K562 (cell line): ENCODE data around the gene GRIPAP1. TPM values are rescaled to one million over a fixed set of nuclear protein-coding genes. Genes with fewer than 3 reads are reported as not detected.

Experiments used
- C11orf30 ChIP-seq: fragments of 450-650 bp; IDR thresholded peaks from 2 replicates; pipeline ENCODE4 v1.6.1; 2016; ENCODE audit warnings: low read depth, mild to moderate bottlenecking
- CBFA2T3 ChIP-seq: fragments of 450-650 bp; IDR thresholded peaks from 2 replicates; pipeline ENCODE4 v1.6.1; 2017
- CTCF ChIP-seq, 3 experiments: IDR thresholded peaks in 2 of 3; conservative IDR thresholded peaks in 1 of 3; 2 replicates each; pipeline ENCODE4 v1.5.1; 2011 to 2012; ENCODE audit warnings: low read length in 3 of 3, mild to moderate bottlenecking in 3 of 3, control low read depth in 2 of 3, improper control_type of control experiment in 1 of 3, inconsistent platforms in 1 of 3, low read depth in 1 of 3, mixed read lengths in 1 of 3, moderate library complexity in 1 of 3; ENCODE audit not compliant: insufficient read depth in 2 of 3
- GATAD2B ChIP-seq: fragments of 450-650 bp; IDR thresholded peaks from 2 replicates; pipeline ENCODE4 v1.6.1; 2017; ENCODE audit warnings: mild to moderate bottlenecking, borderline replicate concordance
- NCOA1 ChIP-seq: fragments of 450-650 bp; IDR thresholded peaks from 2 replicates; pipeline ENCODE4 v1.6.1; 2016; ENCODE audit warnings: low read depth
- NCOA6 ChIP-seq: fragments of 450-650 bp; IDR thresholded peaks from 2 replicates; pipeline ENCODE4 v1.6.1; 2017; ENCODE audit warnings: mild to moderate bottlenecking
- RB1 ChIP-seq: fragments of 450-650 bp; IDR thresholded peaks from 2 replicates; pipeline ENCODE4 v1.6.1; 2017; ENCODE audit warnings: low read depth, mild to moderate bottlenecking
- RBFOX2 ChIP-seq: fragments of 200-400 bp; formaldehyde crosslinking; IDR thresholded peaks from 2 replicates; pipeline ENCODE4 v1.6.1; 2017; ENCODE audit warnings: low read depth, mild to moderate bottlenecking, low read length, moderate library complexity
- REST ChIP-seq, 2 experiments: fragments of 450-650 bp; formaldehyde crosslinking in 1 of 2; IDR thresholded peaks; 2 replicates each; pipeline versions ENCODE4 v1.4.0 to v1.6.1; 2014 to 2020; ENCODE audit warnings: mild to moderate bottlenecking in 2 of 2, borderline replicate concordance in 1 of 2, low read depth in 1 of 2
- SMAD1 ChIP-seq: fragments of 150-350 bp; IDR thresholded peaks from 2 replicates; pipeline ENCODE4 v1.6.1; 2014; ENCODE audit warnings: low read length, low read depth; ENCODE audit not compliant: partially characterized antibody
- SMC3 ChIP-seq: conservative IDR thresholded peaks from 2 replicates; pipeline ENCODE4 v1.6.1; 2011; ENCODE audit warnings: low read depth, low read length, improper control_type of control experiment; ENCODE audit not compliant: insufficient read depth
- TBP ChIP-seq: optimal IDR thresholded peaks from 2 replicates; pipeline ENCODE3; 2011; ENCODE audit warnings: low read depth, low read length, improper control_type of control experiment
- TFAP4 ChIP-seq: sonication (generic); formaldehyde crosslinking; IDR thresholded peaks from 2 replicates; pipeline ENCODE4 v1.8.0; 2022; ENCODE audit warnings: missing genetic modification reagents, mild to moderate bottlenecking, moderate library complexity, borderline replicate concordance
- ZNF263 ChIP-seq: sonication (generic); formaldehyde crosslinking; IDR thresholded peaks from 2 replicates; pipeline ENCODE4 v1.8.0; 2022; ENCODE audit warnings: mild to moderate bottlenecking, missing genetic modification reagents, borderline replicate concordance
- polyA plus RNA-seq, 8 experiments: library from polyadenylated mRNA; depleted of rRNA in 4 of 8; stranded (reverse) in 5 of 8; unstranded in 3 of 8; fragments of >200 nt; fragmentation: Nextera tagmentation in 2 of 8; fragmentation: Illumina TruSeq in 1 of 8; extraction: Ambion mirVana in 2 of 8; extraction: Trizol in 1 of 8; gene quantifications; 2 replicates each; pipeline versions ENCODE4 v1.2.1 to v1.2.3, GENCODE V29; 2011 to 2014; ENCODE audit warnings: inconsistent platforms in 1 of 8, missing spikeins in 1 of 8
- total RNA-seq, 7 experiments: library from RNA; depleted of rRNA in 6 of 7; stranded (reverse); fragments of >200 nt in 6 of 7; fragmentation: Illumina TruSeq in 2 of 7; extraction: Trizol in 2 of 7; gene quantifications; 2 replicates each; pipeline versions ENCODE4 v1.2.1 to v1.2.3, GENCODE V29; 2011 to 2021; ENCODE audit warnings: low replicate concordance in 1 of 7
- TF ChIP-seq, protein P1 (sequence below): conservative IDR thresholded peaks from 2 replicates; pipeline ENCODE4 v1.6.1; 2011; ENCODE audit warnings: low read depth, mild to moderate bottlenecking, low read length; ENCODE audit not compliant: control insufficient read depth

The GRIPAP1 gene
- total and polyA plus RNA-seq, 9 of the 15 experiments (the other 6 are each of a cell fraction or from before 2014, with no cell fraction given) = 4.1 to 41.6 (median 24.0) TPM

GRCh38 chrX:49043220-49043986 lies 41.3 kb upstream of the GRIPAP1 start, which contains the start of gene TFE3 (continued):
- TF ChIP-seq, protein P1, sequence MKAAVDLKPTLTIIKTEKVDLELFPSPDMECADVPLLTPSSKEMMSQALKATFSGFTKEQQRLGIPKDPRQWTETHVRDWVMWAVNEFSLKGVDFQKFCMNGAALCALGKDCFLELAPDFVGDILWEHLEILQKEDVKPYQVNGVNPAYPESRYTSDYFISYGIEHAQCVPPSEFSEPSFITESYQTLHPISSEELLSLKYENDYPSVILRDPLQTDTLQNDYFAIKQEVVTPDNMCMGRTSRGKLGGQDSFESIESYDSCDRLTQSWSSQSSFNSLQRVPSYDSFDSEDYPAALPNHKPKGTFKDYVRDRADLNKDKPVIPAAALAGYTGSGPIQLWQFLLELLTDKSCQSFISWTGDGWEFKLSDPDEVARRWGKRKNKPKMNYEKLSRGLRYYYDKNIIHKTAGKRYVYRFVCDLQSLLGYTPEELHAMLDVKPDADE = 0 out of 2 replicates have a peak, but pooled peaks have one; percentile 19
- TF ChIP-seq SMC3 = peak; percentile 61
- peak; percentile 28; the same call in 1 of the 2 replicates for TF ChIP-seq C11orf30
- TF ChIP-seq NCOA1 = peak; percentile 18; the same call in 1 of the 2 replicates
- TF ChIP-seq CTCF (IDR thresholded peaks at IDR 0.05 in 2 of 3, conservative IDR thresholded peaks at IDR 0.05 in 1 of 3; ENCODE audit: insufficient read depth in 2 of 3, low read depth in 1 of 3, low read length in 3 of 3) = peak; percentile 76 to 86 (median 84)
- peak; percentile 57 for TF ChIP-seq REST (IDR thresholded peaks at IDR 0.05; ENCODE audit: borderline replicate concordance)
- no peak for TF ChIP-seq REST (CRISPR knock-in tag; IDR thresholded peaks at IDR 0.05; ENCODE audit: low read depth)
- peak; percentile 74 for TF ChIP-seq RB1
- TF ChIP-seq TBP = peak; percentile 62
- TF ChIP-seq SMAD1 = no peak
- TF ChIP-seq ZNF263 (CRISPR knock-in tag) = peak; percentile 98
- no peak for TF ChIP-seq NCOA6
- TF ChIP-seq GATAD2B = no peak
- peak; percentile 1; the same call in 1 of the 2 replicates for TF ChIP-seq TFAP4 (CRISPR knock-in tag)
- peak; percentile 58; the same call in 1 of the 2 replicates for TF ChIP-seq RBFOX2
- 0 out of 2 replicates have a peak, but pooled peaks have one; percentile 11 for TF ChIP-seq CBFA2T3
